ENCODE data around the gene FLACC1. TPM values are rescaled to one million over a fixed set of nuclear protein-coding genes. Genes with fewer than 3 reads are reported as not detected.

FLACC1 gene
- total and polyA plus RNA-seq, 2 donors (not counting 1 experiment from before 2014, with no cell fraction given) = 1.5 to 5.0 TPM

GRCh38 chr2:201320701-201321100 lies 36.4 kb downstream of the FLACC1 start:
- H4K20me1 ChIP-seq (ENCODE audit: control insufficient read depth, insufficient read depth, low read length, poor library complexity, severe bottlenecking) = no peaks in the 10 kb centered on the region
- no peaks in the 10 kb centered on the region for H3K27me3 ChIP-seq (replicated peaks in 1 of 4; ENCODE audit: control extremely low read depth in 1 of 4, control insufficient read depth in 3 of 4, insufficient read depth in 4 of 4, low read length in 3 of 4)
- no peak overlapping the region for H3K27ac ChIP-seq (ENCODE audit: low read length in 2 of 2)
- DNase-seq (no peak), ATAC-seq (ENCODE audit: low read depth) (no peak)
- no peak overlapping the region for H3K9ac ChIP-seq (ENCODE audit: low read length)
- no peak overlapping the region for H2AFZ ChIP-seq (ENCODE audit: insufficient read depth, low read depth, low read length, poor library complexity, severe bottlenecking)
- Mint-ChIP-seq H3K9me3 (ENCODE audit: insufficient read depth) (peaks cover 23% of the 10 kb centered on the region), H3K27ac (no peak overlapping the region), H3K27me3 (no peaks in the 10 kb centered on the region), H3K4me3 (no peak overlapping the region), H3K4me1 (no peaks in the 10 kb centered on the region)
- ChIA-PET CTCF (no interaction called here), POLR2A (no interaction called here)
- H3K9me3 ChIP-seq (ENCODE audit: control extremely low read depth in 1 of 3, control insufficient read depth in 2 of 3, insufficient read depth in 1 of 3, low read length in 2 of 3) = peaks cover 10 to 18% (median 18%) of the 10 kb centered on the region in 3 donors
- WGBS (ENCODE audit: insufficient coverage) = 100% methylated on average over 4 of the region's 4 CpGs
- no peaks in the 10 kb centered on the region for H3K79me2 ChIP-seq (ENCODE audit: control insufficient read depth, insufficient read depth, low read length)
- TF ChIP-seq EZH2 (IDR thresholded peaks at IDR 0.05; ENCODE audit: borderline replicate concordance, insufficient read depth, low read depth, low read length, poor library complexity, severe bottlenecking) = no peak
- no peaks in the 10 kb centered on the region for H3K36me3 ChIP-seq (replicated peaks in 1 of 2; ENCODE audit: control extremely low read depth in 1 of 2, control insufficient read depth in 1 of 2, extremely low read depth in 1 of 2, insufficient read depth in 2 of 2, low read length in 1 of 2)
- no peak overlapping the region for H3K4me3 ChIP-seq (ENCODE audit: control extremely low read depth in 1 of 5, extremely low read depth in 1 of 5, insufficient read depth in 1 of 5, low read depth in 2 of 5, low read length in 4 of 5)
- no peaks in the 10 kb centered on the region for H3K4me1 ChIP-seq (ENCODE audit: control insufficient read depth in 2 of 2, insufficient read depth in 2 of 2, low read length in 2 of 2)
- no peak overlapping the region for H3K4me2 ChIP-seq (replicated peaks; ENCODE audit: low read depth, low read length, poor library complexity, severe bottlenecking)
- intact Hi-C loops (cut with micrococcal nuclease) = no loop called here

- intact Hi-C loops (cut with micrococcal nuclease) = no loop called here
- Histone ChIP-seq H3K9me3 (ENCODE audit: control extremely low read depth in 1 of 3, control insufficient read depth in 2 of 3, insufficient read depth in 1 of 3, low read length in 2 of 3) (peaks cover 10 to 18% (median 18%) of the 10 kb centered on the region in 3 donors), H3K4me2 (replicated peaks; ENCODE audit: low read depth, low read length, poor library complexity, severe bottlenecking) (no peak overlapping the region), H2AFZ (ENCODE audit: insufficient read depth, low read depth, low read length, poor library complexity, severe bottlenecking) (no peak overlapping the region), H3K79me2 (ENCODE audit: control insufficient read depth, insufficient read depth, low read length) (no peaks in the 10 kb centered on the region), H3K4me3 (ENCODE audit: control extremely low read depth in 1 of 5, extremely low read depth in 1 of 5, insufficient read depth in 1 of 5, low read depth in 2 of 5, low read length in 4 of 5) (no peak overlapping the region), H4K20me1 (ENCODE audit: control insufficient read depth, insufficient read depth, low read length, poor library complexity, severe bottlenecking) (no peaks in the 10 kb centered on the region), H3K36me3 (replicated peaks in 1 of 2; ENCODE audit: control extremely low read depth in 1 of 2, control insufficient read depth in 1 of 2, extremely low read depth in 1 of 2, insufficient read depth in 2 of 2, low read length in 1 of 2) (no peaks in the 10 kb centered on the region), H3K27me3 (replicated peaks in 1 of 4; ENCODE audit: control extremely low read depth in 1 of 4, control insufficient read depth in 3 of 4, insufficient read depth in 4 of 4, low read length in 3 of 4) (no peaks in the 10 kb centered on the region), H3K9ac (ENCODE audit: low read length) (no peak overlapping the region), H3K4me1 (ENCODE audit: control insufficient read depth in 2 of 2, insufficient read depth in 2 of 2, low read length in 2 of 2) (no peaks in the 10 kb centered on the region), H3K27ac (ENCODE audit: low read length in 2 of 2) (no peak overlapping the region)
- TF ChIP-seq EZH2 (IDR thresholded peaks at IDR 0.05; ENCODE audit: borderline replicate concordance, insufficient read depth, low read depth, low read length, poor library complexity, severe bottlenecking) (no peak), CTCF (IDR thresholded peaks at IDR 0.05) (no peak)
- CTCF ChIA-PET = no interaction called here
- no peak for ATAC-seq (ENCODE audit: low read depth)
- Mint-ChIP-seq H3K4me1 (no peaks in the 10 kb centered on the region), H3K27me3 (no peaks in the 10 kb centered on the region), H3K4me3 (no peak overlapping the region), H3K9me3 (ENCODE audit: insufficient read depth) (peaks cover 23% of the 10 kb centered on the region), H3K27ac (no peak overlapping the region)
- POLR2A ChIA-PET = no interaction called here
- no peak for DNase-seq
- WGBS (ENCODE audit: insufficient coverage) = 99% methylated on average over 4 of the region's 4 CpGs
Measured at GRCh38 chr2:201320257-201320656, 36.9 kb downstream of the FLACC1 start.

All from B cell (primary cell).